ENCODE data around the gene SH2D5.

SH2D5 gene

DNA sequence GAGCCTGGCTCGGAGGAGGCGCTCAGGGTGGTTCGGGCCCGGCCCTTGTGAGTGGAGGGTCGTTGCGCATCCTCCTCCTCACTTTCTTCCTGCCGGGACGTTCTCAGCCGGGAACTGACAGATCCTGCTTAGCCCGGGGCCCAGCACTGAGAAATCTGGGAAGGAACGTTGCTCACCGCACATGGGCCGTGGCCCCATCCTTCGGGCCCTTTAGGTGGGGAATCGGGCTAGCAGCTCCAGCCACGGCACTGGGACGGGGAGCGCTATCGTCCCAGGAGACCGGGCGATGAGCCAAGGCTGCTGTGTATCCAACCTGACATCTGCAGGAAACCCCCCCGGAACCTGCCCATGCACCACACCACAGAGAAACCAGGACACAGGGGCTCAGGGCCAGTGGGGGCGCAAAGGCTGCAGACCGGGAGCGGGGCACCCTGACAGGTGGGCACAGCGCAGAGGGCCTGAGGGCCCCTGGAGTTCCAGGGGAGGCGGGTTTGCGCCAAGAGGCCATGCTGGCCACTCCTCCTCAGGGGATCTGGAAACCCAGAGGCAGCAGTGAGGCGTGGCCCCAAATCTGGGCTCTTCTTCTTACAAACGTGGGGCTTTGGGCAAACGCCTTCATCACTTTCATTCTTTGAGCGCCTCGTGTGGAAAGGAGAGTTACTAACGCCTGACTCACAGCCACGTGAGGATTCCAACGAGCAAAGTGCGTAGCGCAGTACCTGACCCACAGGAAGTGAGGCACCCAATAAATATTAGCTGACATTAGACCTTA, at the start of gene SH2D5:
Gene SH2D5, minus strand, starts transcription at position 116 of the 772 bp plus-strand sequence. CDS start 4,659 bp downstream, outside the sequence.
- DNase-seq, result peak; percentile 76

DNA sequence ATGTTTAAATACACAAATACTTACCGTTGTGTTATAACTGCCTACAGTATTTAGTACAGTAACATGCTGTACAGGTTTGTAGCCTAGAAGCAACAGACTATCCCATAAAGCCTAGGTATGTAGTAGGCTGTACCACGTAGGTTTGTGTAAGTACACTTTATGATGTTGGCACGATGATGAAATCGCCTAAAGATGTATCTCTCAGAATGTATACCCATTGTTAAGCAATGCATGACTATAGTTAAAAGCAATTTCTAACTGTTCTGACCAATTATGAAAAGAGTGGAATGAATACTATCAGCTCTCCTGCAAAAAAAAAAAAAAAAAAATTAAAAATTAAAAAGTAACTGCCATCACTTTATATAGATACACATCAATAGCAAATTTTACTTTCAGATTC, 43.2 kb upstream of the SH2D5 start:
- no peak for DNase-seq

DNA sequence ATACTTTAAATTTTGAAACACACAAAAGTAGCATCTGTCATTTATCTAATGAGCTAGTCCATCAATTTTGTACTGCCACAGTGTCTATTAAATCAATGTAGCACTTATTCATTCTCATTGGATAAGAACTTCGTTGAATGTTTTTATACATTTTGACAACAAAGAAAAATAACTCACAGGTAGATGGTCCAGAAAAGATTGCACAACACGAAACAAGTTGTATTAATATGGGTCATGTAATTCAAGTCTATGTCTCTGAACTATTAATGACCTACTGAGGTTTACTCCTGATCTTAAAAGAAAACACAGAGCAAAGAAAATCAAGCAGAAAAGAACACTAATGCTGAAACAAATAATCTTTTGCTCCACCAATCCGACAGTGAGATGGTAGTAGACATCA, 39.3 kb upstream of the SH2D5 start:
- no peak for DNase-seq

DNA sequence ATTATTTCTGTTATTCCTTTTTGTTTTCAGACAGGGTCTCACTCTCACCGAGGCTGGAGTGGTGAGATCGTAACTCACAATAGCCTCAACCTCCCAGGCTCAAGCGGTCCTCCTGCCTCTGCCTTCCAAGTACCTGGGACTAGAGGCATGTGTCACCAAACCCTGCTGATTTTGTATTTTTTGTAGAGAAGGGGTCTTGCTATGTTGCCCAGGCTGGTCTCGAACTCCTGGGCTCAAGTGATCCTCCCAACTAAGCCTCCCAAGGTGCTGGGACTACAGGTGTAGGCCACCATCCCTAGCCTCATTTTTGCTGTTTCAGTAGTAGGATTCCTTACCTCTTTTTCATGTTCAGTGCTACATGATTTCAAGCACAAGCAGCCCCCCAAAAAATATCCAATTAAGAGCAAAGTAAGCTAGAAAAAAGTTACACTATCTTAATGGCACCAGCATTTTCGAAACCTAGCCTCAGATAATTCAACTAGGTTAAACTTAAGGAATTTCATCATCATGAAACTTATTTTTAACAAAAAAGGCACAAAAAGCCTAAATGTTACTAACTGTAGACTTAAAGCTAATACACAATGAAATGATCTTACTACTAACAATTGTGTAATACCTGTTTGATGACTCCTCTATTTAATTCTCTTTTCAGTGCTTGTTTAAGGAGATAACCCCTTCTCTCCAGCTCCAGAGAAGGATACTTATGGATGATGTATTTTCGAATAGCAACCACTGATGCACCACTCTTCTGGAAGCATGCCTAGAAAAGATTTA, 38.0 kb upstream of the SH2D5 start:
- no peak for DNase-seq

DNA sequence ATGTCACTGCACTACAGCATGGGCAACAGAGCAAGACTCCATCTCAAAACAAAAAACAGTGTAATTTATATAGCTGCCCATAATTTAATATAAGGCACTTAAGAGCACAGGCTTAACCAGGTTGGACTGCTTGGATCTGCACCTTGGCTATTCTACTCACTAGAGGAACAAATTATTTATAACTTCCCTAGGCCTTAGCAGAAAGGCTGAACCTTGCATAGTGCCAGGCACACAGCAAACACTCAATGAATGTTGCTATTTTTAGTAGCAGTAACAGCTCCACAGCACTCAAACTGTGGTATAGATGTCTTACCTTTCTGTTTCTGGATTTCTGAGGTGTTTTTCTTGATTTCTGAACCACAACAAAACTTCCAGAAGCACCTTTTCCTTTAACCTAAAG, 34.8 kb upstream of the SH2D5 start:
- DNase-seq, result no peak

DNA sequence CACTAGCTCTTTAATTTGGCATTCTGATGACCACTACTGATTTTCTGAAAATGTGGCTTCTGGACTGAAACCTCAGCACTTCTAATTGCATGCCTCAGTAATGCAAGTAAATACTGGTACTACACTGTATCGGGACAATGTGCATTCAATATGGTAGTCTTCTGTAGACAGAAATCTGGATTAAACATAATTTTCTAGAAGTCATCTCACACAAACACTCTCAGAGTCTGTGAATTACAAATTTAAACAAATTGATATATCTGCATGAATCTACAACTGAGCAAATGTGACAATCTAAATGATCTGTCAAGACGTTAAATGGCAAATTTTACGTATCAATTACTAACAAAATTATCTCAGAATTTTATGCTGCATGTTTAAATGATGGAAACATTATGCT, 30.9 kb upstream of the SH2D5 start:
- no peak for DNase-seq

DNA sequence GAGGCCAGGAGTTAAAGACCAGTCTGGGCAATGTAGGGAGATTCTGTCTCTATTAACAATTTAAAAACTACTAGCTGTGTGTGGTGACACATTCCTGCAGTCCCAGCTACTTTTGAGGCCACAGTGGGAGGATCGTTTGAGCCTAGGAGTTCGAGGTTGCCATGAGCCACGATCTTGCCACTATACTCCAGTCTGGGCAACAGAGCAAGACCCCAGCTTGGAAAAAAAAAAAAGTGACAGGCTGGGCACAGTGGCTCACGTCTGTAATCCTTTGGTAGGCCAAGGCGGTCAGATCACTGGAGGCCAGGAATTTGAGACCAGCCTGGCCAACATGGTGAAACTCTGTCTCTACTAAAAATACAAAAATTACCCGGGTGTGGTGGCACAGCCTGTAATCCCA, 27.8 kb upstream of the SH2D5 start:
- no peak for DNase-seq

DNA sequence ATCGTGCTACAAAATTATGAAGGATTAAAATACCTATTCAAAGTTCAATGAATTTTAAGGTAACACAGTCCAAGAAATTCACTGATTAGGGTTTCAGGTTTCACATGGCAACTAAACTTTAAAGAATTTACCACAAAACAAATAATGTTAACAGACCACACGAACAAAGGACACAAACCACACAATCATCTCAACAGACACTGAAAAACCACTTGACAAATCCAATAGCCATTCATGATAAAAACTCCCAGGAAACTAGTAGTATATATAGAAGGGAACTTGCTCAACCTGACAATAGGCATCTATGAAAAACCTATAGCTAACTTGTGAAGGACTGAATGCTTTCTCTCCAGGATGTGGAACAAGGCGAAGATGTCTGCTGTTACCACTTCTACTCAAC, 21.1 kb upstream of the SH2D5 start:
- DNase-seq, result no peak

DNA sequence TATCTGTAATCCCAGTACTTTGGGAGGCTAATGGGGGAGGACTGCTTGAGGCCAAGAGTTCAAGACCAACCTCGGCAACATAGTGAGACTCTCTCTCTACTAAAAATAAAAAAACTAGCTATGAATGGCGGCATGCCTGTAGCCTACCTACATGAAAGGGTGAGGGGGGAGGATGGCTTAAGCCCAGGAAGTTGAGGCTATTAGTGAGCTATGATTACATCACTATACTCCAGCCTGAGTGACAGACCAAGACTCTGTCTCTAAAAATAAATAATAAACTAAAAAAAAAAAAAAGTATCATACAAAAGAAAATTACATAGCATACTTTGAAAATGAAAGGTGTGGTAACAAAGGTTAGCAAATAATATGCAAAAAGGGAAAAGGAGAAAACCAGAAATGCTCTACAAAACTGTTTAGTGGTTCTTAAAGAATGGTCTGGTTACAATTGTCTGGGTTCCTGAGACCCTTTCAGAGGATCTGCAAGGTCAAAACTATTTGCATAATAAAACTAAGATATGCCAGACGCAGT, 19.0 kb upstream of the SH2D5 start:
- DNase-seq, result no peak

DNA sequence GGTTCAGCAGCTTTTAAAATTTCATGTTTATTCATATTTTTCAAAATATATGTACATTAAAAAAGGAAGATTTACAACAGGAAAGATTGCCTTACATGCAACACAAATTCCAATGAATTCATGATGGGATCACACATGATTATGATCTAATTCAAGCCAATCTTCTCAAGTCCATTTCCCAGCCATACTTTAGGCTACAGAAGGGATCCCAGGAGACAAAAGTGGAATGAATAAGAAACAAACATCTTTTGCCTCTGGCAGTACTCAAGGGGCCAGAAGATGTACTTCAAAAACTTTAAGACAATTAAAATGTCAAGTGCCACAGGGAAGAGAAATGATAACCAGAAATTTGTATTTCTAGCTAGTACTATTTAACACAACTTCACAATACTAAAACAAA, 10.2 kb upstream of the SH2D5 start:
- no peak for DNase-seq

DNA sequence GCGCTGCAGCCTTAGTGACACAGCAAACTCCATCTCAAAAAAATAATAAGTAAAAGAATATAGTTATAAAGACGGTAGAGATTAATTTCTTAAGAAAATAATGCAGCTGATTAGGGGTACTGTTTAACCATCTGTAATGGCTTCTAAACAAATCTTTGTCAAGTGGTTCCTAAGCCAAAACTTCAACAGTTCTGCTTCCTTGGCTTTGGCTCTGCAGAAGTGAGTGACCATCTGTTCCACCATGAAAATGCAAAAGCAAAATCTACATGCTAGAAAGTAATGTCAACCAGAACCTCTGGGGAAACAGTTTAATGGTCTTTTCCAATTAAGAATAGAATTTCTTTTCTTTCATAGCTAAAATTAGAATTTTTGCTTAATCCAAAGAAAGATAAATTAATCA, 8.3 kb upstream of the SH2D5 start:
- no peak for DNase-seq

DNA sequence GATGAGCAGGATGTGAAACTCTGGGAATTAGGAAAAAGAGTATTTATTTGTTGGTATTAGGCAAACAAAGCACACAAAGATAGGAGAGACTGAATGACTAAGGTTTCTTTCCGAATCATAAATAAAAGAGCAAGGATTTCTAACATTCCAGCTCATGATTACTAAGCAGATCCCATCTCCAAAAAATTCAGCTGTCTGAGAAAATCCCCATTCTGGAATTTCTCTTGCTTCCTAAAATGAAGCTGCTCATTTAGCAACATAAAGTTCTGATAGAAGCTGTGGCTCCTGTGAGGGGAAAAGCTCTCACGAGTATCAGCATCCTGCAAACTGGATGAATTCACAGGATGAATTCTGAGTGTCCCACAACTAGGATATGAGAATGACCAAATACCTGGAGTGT, 6.7 kb upstream of the SH2D5 start:
- no peak for DNase-seq

DNA sequence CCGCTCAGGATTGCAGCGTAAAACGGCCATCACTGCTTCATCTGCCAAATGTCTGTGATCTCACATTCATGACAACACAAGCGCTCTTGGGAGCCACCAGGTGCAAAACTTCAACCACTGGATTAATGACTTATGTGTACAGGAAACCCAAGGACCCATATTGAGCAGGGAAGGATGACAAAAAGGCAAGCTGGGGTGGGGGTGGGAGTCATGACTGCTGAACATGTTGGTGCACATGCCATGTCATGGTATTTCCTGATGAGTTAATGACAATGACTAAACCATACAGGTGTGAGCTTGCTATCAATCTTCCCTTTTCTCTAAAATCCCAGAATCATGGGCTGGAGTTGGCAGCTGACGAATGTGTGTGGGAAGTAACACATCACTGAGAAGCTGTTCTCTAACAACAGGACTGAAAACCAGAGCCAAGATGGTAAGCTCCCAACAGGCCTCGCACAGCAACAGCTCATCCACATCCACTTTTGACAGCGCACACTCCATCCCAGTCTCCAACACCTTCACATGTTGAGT, 3.1 kb upstream of the SH2D5 start:
- no peak for DNase-seq

DNA sequence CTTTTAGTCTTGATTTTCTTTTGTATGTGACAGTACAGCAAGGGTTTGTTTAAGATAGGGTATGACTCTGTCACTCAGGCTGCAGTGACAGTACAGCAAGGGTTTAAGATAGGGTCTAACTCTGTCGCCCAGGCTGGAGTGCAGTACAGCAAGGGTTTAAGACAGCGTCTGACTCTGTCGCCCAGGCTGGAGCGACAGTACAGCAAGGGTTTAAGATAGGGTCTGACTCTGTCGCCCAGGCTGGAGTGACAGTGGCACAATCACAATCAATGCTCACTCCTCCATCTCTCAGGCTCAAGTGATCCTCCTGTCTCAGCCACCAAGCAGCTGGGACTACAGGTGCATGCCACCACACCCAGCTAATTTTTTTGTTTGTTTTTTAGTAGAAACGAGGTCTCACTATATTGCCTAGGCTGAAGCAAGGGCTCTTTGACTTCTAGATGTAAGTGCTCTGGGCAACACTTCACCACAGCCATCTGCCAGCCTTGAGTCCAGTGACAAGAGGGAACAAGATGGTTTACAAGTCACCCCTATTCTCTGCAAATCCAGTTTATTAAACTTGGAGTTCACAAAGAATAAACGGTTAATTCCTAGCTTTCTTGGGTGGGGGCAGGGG, 965 bp upstream of the SH2D5 start:
- no peak for DNase-seq

DNA sequence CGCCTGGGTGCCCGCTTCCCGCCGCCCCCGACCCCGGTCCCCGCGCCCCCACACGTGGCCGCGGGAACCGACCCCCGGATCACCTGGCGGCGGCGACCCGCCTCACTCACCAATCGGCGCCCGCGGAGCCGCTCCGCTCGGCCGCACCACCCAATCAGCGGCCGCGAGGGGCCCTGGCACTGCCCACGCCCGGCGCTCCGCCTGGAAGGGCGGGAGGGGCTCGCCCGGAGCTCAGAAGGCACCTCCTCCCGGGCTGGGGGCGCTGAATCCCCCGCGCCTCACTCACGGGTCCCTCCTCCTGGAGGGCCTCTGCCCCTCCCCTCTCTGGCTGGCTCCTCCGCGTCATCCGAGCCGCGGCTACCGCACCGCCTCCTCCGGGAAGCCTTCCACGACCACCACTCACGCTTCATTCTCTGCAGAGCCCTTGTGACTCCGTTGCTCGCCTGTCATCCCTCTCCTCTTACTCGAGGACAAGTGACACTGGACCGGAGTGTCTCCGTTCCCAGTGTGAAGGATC, 374 bp downstream of the SH2D5 start:
- DNase-seq, result peak; percentile 44

DNA sequence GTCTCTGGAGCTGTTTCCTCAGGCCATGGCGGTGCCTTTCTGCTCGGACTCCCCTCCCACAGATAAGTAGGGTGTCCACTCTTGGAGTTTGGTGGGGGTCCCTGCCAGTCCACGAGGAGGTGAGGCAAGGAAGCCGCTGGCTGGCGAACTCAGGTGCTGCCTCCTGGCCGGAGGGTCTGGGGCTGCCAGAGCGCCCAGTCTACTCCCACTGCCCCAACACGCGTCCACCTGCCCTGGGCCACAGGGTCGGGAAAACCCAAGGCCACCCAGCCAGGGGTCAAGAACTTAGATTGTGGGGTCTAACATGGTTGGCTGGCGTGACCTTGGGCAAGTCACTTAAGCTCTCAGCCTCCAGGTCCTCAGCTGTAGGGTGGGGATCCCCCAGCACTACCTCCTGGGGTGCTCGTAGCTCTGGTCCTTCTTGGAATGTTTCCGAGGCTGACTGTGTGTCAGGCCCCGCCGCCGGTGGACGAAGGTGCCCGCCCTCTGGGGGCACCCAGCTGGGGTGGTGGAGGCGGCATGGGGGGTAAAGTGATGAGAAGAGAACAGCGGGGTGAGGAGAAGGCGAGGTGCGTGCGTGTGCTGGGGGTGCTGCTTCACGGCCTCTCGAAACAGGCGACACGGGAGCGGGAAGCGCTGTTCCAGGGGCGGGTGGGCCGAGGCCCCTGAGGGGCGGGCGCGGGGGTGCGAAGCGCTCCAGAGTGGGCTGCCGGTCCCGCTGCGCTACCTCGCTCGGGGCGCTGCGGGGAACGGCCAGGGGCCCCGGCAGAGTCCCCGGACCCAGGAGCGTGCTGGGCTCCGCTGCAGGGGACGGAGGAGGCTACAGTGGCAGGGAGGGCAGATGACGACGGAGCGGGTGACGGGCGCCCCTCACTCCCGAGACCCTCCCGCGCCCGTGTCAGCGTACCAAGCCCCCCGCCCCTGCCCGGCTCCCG, 1.2 kb downstream of the SH2D5 start:
- no peak for DNase-seq

DNA sequence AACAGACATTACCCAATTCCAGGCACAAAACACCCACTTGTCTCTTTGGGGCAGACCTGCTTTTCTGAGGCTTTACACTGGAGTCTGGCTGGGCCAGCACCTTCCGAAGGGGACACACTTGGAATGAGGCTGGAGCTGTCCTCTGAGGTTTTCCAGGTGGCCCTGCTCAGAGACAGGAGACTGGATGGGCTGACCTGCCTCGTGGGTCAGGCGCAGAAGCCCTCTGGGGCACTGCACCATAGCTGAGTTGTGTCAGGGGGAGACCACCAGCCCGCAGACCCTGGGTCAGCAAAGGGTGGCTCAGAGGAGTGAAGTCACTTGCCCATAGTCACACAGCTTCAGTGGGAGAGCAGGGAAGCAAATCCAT, 1.8 kb downstream of the SH2D5 start:
- DNase-seq, result no peak

DNA sequence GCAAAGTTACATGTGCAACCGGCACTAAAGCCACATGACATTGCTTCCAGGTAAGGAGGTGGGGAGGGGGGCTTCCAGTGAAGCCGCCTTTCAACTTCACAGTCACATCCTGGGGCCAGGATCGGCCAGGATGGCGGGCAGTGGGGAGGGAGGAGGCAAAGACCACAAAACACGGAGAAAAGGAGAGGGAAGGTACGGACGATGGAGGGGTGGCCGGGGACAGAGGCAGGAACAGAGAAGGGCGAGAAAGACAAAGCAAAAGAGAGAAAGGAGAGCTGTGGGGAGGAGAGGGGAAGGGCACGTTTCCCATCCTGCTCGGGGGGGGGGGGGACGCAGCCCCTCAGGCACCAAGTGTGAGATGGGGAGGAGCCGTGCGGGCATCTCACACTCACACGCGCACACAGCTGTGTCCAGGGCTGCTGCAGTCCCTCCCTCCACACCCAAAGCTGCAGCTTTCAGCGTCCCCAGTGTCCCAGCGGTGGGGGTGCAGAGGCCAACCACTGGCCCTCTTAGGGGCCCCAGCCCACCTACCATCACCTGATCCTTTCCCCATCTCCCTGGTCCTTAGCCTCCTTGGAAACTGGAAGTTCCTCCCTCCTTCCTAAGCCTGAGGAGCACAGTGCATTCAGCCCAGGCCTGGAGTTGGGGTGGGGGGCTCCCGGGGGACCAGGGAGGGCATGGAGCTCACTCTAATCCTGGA, 2.4 kb downstream of the SH2D5 start:
- no peak for DNase-seq

DNA sequence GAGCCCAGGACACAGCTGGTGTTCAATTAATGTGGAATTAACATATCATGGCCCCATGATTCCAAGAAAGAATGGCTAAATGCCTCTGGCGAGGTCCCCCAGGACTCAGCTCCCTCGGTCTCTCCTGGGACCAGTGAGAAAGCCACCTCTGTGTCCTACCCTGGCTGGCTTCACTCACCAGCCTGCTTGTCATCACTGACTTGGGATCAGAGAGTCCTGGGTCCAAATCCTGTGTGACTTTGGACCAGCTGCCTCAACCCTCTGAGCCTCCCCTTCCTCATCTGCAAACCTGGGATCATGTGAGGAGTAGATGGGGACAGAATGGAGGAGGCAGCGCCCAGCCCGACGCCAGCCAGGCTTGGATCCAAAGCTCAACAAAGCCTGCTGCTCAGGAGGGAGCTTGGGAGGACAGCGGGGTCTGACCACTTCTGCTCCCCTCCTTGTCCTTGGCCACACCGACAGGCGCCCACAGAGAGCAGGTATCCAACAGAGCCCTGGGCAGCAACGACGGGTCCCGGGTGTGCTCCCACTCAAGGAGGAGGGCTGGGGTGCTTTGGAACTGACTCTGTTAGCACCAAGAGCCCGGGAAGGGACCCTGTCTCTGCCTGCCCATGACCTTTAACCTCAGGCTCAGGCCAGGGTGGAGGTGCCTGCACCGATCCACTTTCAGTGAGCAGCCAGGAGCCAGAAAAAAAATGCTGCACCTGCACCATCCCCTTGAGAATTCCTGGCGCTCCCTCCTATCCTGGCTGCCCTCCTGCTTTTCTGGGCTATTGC, 3.2 kb downstream of the SH2D5 start:
- no peak for DNase-seq

DNA sequence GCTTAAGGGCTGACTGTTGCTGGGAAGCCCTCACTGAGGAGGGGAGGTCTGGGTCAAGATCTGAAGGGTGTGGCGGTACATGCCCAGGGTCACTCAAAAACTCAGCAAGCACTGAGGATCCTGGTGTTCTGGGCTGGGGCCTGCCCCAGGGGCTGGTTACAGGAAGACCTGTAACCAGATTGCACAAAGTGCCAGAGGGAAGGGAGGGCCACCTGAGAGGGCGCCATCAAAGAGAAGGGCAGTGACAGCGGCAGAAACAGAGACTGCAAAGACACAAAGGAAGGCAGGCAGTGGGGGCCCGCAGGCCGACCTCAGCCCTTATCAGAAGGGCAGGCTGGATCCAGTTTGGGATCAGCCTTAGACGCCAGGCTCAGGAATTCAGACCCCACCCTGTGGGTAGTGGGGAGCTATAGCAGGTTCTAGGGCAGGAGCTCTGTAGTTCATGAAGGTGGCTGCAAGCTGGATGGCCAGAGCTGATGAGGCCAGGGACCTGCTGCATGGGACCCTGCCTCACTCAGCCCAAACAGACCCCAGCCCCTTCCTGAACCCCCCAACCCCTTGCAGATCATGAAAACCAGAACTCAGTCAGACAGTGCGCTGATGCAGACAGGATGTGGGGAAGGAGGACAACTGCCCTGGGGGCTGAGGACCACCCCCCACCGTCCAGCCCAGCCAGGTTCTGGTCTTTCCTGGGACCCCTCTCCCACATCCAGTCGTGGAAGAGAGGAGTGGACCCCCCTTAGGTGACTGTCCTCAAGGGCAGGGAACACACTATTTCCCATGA, 3.9 kb downstream of the SH2D5 start:
- DNase-seq, result no peak

All from stimulated activated naive CD4-positive, alpha-beta T cell treated with Interleukin-2 at 50 U/mL for 16 hours (primary cell).